HG02938 (cell line): ENCODE data around the gene TADA2B.

Experiments
- ATAC-seq: cut with Tn5 transposase; IDR thresholded peaks from one replicate; pipeline ENCODE4 v1.9.1; 2021; ENCODE audit warnings: mild to moderate bottlenecking, moderate library complexity; ENCODE audit not compliant: unreplicated experiment

The TADA2B gene

GRCh38 chr4:7055111-7055989, 12.2 kb downstream of the TADA2B start:
- no peak for ATAC-seq

- no peak for ATAC-seq
These were observed 12.8 kb downstream of the TADA2B start for GRCh38 chr4:7055990-7056325.

- no peak for ATAC-seq
These were observed 15.6 kb downstream of the TADA2B start for GRCh38 chr4:7058792-7059191.

- no peak for ATAC-seq
These were observed 16.5 kb downstream of the TADA2B start for GRCh38 chr4:7059662-7060061.

- no peak for ATAC-seq
These were observed 17.4 kb downstream of the TADA2B start for GRCh38 chr4:7060346-7061150.

- no peak for ATAC-seq
These were observed 18.6 kb downstream of the TADA2B start for GRCh38 chr4:7061815-7062214.

- ATAC-seq = no peak
These were observed 19.6 kb downstream of the TADA2B start for GRCh38 chr4:7062816-7063215.

- no peak for ATAC-seq
These were observed 20.2 kb downstream of the TADA2B start for GRCh38 chr4:7063362-7063761.

- ATAC-seq = no peak
These were observed 22.8 kb downstream of the TADA2B start for GRCh38 chr4:7066006-7066405.

GRCh38 chr4:7066493-7066892, 23.3 kb downstream of the TADA2B start:
- no peak for ATAC-seq

- ATAC-seq = no peak
These were observed 23.9 kb downstream of the TADA2B start for GRCh38 chr4:7067126-7067451.

GRCh38 chr4:7067452-7068278, 24.5 kb downstream of the TADA2B start, which contains the start of gene GRPEL1:
GRPEL1 (minus strand) TSS chr4:7068064; CDS start chr4:7068032, 32 bp downstream.
- peak; percentile 85 for ATAC-seq

GRCh38 chr4:7068279-7068842, 25.2 kb downstream of the TADA2B start:
- peak; percentile 25 for ATAC-seq

GRCh38 chr4:7068883-7069282, 25.7 kb downstream of the TADA2B start:
- ATAC-seq = no peak

- peak; percentile 28 for ATAC-seq
These were observed 27.7 kb downstream of the TADA2B start for GRCh38 chr4:7070729-7071511.

GRCh38 chr4:7073059-7073458, 29.9 kb downstream of the TADA2B start:
- no peak for ATAC-seq

GRCh38 chr4:7073526-7074390, 30.6 kb downstream of the TADA2B start:
- no peak for ATAC-seq

GRCh38 chr4:7074426-7074825, 31.3 kb downstream of the TADA2B start:
- no peak for ATAC-seq
